GM03348 (cell line): ENCODE data around the gene CCNJL.
"Not testable (repeated sequence)": the region's sequence is repeated elsewhere in the genome, so short reads cannot be mapped to it uniquely, and the experiment has no call there.

Experiments
- DNase-seq: peaks from one replicate; pipeline ENCODE4 v3.0.0; 2012; ENCODE audit warnings: low spot score

Gene CCNJL, protein sequence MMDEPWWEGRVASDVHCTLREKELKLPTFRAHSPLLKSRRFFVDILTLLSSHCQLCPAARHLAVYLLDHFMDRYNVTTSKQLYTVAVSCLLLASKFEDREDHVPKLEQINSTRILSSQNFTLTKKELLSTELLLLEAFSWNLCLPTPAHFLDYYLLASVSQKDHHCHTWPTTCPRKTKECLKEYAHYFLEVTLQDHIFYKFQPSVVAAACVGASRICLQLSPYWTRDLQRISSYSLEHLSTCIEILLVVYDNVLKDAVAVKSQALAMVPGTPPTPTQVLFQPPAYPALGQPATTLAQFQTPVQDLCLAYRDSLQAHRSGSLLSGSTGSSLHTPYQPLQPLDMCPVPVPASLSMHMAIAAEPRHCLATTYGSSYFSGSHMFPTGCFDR

GRCh38 chr5:160312134-160312959, at the start of gene CCNJL:
CCNJL (minus strand) TSS chr5:160312564; CDS start chr5:160311923, 641 bp downstream.
- DNase-seq: peak; percentile 52

DNA sequence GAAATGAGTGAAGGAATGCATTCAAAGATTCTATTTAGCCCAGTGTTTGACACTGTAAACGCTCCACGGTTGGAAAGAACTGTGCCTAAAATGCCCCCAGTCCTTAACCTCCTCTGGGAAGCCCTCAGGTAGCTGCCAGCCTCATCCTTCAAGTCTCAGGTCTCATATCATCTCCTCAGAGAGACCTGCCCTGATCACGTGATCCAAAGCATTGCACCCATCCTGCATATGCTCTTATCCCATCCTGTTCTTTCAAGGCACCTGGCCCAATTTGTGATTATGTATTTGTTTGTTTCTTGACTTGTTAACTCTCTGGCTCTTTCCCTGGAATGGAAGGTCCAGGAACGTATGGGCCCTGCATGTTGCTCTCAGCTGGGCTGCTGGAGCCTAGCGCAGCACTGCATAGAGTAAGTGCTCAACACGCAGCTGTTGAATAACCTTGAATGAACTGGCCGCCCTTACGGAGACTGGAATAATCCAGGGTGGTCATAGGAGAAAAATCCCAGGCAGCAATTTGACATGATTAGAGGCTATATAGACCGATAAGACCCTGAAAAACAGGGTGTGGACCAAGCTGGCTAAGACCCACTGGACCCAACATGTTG, 49.4 kb upstream of the CCNJL start:
- no peak for DNase-seq

GRCh38 chr5:160360310-160360709, 47.9 kb upstream of the CCNJL start:
- DNase-seq: no peak

DNA sequence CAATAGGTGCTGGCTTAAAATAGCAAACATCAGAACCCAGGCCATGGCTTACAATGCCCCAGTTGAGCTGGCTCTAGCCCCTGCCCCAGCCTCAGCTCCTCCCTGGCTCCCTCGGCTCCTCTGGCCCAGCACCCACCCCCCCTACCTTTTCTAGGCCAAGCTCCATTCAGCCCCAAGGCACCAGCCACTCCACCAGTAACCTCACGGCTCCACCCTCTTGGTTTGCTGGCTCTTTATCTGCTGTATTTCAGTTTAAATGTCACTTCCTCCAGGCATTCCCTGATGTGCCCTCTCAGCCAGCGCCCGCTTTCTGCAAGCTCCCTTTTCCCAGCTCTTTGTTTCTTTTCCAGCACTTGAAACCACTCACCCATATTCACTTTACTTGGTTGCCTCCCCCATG, 47.5 kb upstream of the CCNJL start:
- peak; percentile 25 for DNase-seq

DNA sequence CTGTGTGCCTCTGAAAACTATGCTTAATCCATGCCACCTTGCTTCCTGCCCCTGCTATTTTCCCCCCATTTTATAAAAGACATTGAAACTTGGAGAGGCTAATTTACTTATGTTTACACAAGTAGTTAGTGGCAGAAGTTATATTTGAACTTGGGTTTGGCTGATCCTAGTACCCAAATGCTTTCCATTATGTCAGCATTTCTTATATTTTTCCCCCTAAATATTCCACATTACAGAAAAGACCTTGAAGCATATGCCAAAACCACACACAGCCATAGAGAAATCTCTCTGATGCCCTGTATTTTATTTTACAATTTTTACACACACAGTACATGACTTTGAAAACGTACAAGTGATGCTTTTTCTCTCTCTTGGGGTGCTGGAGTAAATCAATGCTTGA, 46.9 kb upstream of the CCNJL start:
- no peak for DNase-seq

DNA sequence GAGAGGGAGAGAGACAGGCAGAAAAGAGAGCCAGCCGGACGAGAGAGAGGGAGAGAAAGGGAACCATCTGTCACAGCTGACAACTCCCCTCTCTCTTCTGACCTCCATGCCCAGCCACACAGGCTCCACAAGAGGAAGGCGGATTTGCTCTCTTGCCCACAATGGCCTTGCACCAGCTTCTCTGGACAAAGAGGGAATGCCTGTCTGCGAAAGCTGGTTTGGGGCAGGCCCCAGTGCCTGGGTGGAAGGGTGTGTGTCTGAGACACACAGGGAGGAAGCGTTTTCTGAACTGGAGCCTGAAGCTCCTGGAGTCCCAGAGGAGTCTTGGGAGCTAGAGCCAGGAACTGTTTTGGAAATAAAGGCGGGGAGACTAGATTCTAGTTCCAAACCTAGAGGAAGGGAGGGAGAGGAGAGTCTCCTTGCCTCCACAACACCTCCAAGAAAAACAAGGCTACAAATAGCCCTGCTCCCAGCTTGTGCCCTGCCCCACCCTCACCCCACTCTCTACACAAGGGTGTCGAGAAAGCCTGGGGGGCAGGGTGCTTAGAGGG, 45.6 kb upstream of the CCNJL start:
- DNase-seq: peak; percentile 61

DNA sequence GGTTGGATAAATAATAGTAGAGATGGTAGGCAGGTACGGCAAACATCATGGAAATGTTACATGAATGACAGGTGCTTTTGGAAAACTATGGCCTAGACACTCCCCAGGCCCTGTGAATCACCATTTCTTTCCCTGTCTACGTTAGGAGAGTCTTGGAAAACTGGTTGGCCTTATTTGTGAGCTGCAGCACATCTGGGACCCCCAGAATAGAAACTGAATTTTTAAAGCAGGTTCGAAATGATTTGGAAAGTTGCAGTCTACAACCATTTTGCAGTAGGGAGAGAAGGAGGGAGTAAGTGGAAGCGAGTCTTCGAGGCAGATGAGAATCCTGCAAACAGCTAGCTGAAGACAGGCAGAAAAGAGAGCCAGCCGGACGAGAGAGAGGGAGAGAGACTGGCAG, 45.0 kb upstream of the CCNJL start:
- no peak for DNase-seq

DNA sequence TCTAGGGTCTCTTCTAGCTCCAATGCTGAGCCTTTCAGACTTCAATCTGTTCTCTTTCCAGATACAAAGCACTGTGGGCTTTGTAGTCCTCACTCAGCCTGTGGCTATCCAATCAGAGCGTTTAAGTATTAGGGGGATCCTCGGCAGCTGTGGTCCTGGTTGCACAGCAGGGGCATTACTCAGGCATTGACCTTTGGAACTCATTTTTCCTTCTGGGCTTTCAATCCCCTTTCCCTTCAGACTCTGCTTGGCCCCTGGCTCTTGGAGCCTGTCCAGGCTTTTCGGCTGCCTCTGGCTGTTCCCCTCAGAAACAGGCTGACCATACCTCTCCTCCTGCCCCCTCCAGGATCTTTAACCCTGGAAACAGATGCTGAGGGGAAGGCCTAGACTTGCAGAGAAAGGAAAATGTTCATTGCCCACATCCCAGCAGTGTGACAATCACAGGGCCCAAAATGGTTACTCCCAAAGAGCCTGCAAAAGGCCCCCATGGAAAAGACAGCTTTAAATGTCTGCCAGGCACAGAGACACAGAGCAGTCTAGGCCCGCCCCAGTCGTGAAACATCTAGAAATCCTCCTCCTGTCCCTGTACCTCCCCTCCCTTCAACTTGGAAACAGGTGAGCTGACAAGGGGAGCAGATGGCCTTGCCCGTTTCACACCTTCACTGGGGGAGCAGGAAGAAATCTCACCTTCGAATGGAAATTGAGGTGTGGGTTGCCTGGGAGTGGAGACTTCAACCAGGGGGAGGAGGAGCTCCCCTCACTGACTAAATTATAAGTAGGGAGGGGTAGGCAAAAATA, 44.4 kb upstream of the CCNJL start:
- DNase-seq: no peak

DNA sequence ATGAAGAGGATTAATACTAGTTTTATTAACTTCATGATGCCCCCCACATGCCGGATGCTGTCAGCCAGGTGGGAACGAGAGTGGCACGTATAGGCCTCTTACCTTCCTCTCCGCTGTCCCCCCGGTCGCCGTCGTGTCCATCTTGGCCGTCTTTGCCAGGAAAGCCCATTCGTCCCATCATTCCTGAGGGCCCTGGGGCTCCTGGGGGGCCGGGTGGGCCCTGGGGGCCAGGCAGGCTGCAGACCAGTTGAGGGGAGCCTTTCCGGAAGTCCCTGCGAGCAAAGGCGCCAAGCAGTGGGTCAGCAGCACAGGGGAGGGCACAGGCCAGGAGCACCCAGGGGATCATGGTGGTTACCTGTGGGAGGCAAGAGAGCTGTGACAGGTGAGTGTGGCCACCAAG, 42.3 kb upstream of the CCNJL start:
- no peak for DNase-seq

DNA sequence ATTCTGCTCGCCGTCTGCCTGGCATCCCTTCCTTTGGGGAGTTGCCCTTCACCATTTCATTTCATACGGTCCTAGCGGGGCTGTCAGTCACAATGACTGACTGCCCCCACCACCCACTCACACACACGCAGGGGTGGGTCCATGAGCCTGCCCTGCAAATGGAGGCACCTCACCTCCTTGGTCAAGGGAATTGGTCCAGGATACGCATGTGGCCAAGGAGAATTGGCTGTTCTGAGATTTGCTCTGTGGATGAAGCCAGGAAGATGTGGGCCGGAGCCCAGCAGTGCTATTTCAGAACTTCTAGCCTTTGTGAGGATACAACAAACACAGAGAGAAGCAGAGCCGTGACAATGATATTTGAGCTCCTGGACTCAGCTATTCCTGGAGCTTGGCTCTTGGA, 41.0 kb upstream of the CCNJL start:
- no peak for DNase-seq

- DNase-seq: no peak
These were observed 39.9 kb upstream of the CCNJL start for GRCh38 chr5:160352308-160352707.

GRCh38 chr5:160349935-160350303, 37.6 kb upstream of the CCNJL start:
- DNase-seq: no peak

GRCh38 chr5:160349249-160349934, 37.0 kb upstream of the CCNJL start:
- no peak for DNase-seq

DNA sequence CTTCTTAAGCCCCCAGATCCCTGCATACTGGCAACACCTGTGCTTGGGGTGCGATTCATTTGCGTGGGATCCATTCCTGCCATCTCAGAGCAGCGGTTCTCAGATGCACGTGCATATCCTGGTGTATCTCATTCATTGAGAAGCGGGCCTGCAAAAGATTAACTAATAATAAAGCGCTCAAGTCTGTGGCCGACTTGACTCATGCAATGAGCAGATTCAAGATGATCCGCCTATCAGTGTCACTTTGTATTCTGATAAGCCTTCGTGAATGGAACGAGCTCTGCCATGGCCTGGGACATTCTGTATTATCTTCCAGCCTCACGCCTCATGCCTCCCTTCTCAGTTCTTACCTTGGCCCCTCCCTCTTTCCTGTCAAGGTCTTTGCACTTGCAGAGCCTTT, 35.7 kb upstream of the CCNJL start:
- no peak for DNase-seq

DNA sequence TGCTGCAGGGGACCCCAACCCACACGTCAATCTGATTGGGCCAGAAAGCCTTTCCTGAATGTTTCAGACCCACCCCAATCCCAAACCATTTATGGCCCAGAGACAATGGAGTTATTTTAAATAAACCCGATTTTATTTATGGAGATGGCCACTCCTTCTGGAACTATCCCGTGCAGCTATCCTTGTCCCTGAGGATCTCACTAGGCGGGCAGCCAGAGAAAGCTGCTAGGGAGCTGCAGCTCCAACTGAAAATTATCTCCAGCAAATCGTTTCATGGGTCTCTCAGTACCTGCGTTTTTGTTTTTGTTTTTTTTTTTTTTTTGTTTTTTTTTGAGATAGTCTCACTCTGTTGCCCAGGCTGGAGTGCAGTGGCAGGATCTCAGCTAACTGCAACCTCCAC, 35.1 kb upstream of the CCNJL start:
- no peak for DNase-seq

- DNase-seq: peak; percentile 78
These were observed 30.1 kb upstream of the CCNJL start for GRCh38 chr5:160342413-160342941.

- DNase-seq: no peak
These were observed 29.0 kb upstream of the CCNJL start for GRCh38 chr5:160341309-160341870.

- DNase-seq: not testable (repeated sequence)
These were observed 28.1 kb upstream of the CCNJL start for GRCh38 chr5:160340513-160340912.

- DNase-seq: peak; percentile 47
These were observed 27.2 kb upstream of the CCNJL start for GRCh38 chr5:160339406-160340130.

DNA sequence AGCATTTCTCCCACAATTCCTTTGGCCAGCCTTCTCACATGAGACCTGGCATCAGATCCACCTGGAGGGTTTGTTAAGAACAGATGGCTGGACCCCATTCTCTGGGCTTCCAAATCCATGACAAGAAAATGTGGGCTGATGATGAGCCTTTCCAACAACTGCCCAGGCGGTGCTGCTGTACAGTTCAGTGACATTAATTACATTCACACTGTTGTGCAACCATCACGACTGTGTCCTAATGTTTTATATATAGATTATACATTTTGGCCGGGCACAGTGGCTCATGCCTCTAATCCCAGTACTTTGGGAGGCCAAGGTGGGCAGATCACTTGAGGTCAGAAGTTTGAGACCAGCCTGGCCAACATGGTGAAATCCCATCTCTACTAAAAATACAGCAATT, 22.4 kb upstream of the CCNJL start:
- not testable (repeated sequence) for DNase-seq
